DOHH2 (cell line): Measurements from ENCODE around the gene SLK.

Experiments used
- H3F3A ChIP-seq: fragments of 200-600 bp; sonication (generic), shearing (Covaris generic); 2 replicates; pipeline ENCODE4 v1.6.0; 2016; ENCODE audit warnings: antibody characterized with exemption, mild to moderate bottlenecking; ENCODE audit not compliant: control insufficient read depth, insufficient read depth
- H3K27ac ChIP-seq: fragments of 200-600 bp; sonication (generic); 2 replicates; pipeline ENCODE4 v1.5.1; 2014; ENCODE audit warnings: low read depth, mild to moderate bottlenecking, low read length, moderate library complexity
- H3K27me3 ChIP-seq: fragments of 200-600 bp; sonication (generic); 2 replicates; pipeline ENCODE4 v1.6.1; 2014; ENCODE audit warnings: mild to moderate bottlenecking, low read length, mixed read lengths; ENCODE audit not compliant: control insufficient read depth
- H3K36me3 ChIP-seq: fragments of 200-600 bp; sonication (generic); 2 replicates; pipeline ENCODE4 v1.6.1; 2014; ENCODE audit warnings: mild to moderate bottlenecking, low read length, moderate library complexity, mixed read lengths; ENCODE audit not compliant: control insufficient read depth
- H3K4me1 ChIP-seq: fragments of 200-600 bp; sonication (generic); 2 replicates; pipeline ENCODE4 v1.6.1; 2014; ENCODE audit warnings: mild to moderate bottlenecking, low read length, mixed read lengths; ENCODE audit not compliant: control insufficient read depth
- H3K4me2 ChIP-seq: fragments of 200-600 bp; sonication (generic); 2 replicates; pipeline ENCODE4 v1.6.0; 2014; ENCODE audit warnings: mild to moderate bottlenecking, low read length, moderate library complexity
- H3K4me3 ChIP-seq: fragments of 200-600 bp; sonication (generic); 2 replicates; pipeline ENCODE4 v1.5.1; 2014; ENCODE audit warnings: mild to moderate bottlenecking, low read length, mixed read lengths
- H3K79me2 ChIP-seq: fragments of 200-600 bp; sonication (generic); 2 replicates; pipeline ENCODE4 v1.6.1; 2014; ENCODE audit warnings: mild to moderate bottlenecking, low read length, mixed read lengths; ENCODE audit not compliant: control insufficient read depth
- H3K9me2 ChIP-seq: fragments of 200-600 bp; sonication (generic); replicated peaks from 2 replicates; pipeline ENCODE4 v1.6.1; 2014; ENCODE audit warnings: mild to moderate bottlenecking, low read length, mixed read lengths; ENCODE audit not compliant: control insufficient read depth
- H3K9me3 ChIP-seq: fragments of 200-600 bp; sonication (generic); 2 replicates; pipeline ENCODE4 v1.6.1; 2014; ENCODE audit warnings: antibody characterized with exemption, low read length, mixed read lengths; ENCODE audit not compliant: control insufficient read depth, insufficient read depth
- H4K20me1 ChIP-seq: fragments of 200-600 bp; sonication (generic); 2 replicates; pipeline ENCODE4 v1.6.0; 2014; ENCODE audit warnings: low read depth, mild to moderate bottlenecking, antibody characterized with exemption, low read length, moderate library complexity; ENCODE audit not compliant: control insufficient read depth, insufficient read depth
- CTCF ChIP-seq: fragments of 200-600 bp; sonication (generic); IDR thresholded peaks from one replicate; pipeline ENCODE4 v1.5.1; 2014; ENCODE audit warnings: antibody characterized with exemption, mild to moderate bottlenecking, low read depth, low read length; ENCODE audit not compliant: poor library complexity, severe bottlenecking
- EZH2phosphoT487 ChIP-seq: fragments of 200-600 bp; sonication (generic); IDR thresholded peaks from 2 replicates; pipeline ENCODE4 v1.6.1; 2017; ENCODE audit warnings: borderline replicate concordance, mild to moderate bottlenecking, antibody characterized with exemption, low read length, moderate library complexity, mixed read lengths

Gene SLK

GRCh38 chr10:104028823-104029520 is 62.0 kb downstream of the SLK start:
- no peaks in the 10 kb centered on the region for H3K9me2 ChIP-seq

GRCh38 chr10:104029521-104029860 is 62.6 kb downstream of the SLK start:
- H3K9me2 ChIP-seq = no peaks in the 10 kb centered on the region
- no peak for TF ChIP-seq EZH2phosphoT487
- no peak for TF ChIP-seq CTCF
- H3K79me2 ChIP-seq = no peaks in the 10 kb centered on the region
- no peak overlapping the region for H3K4me2 ChIP-seq
- H3K4me1 ChIP-seq = no peaks in the 10 kb centered on the region
- no peaks in the 10 kb centered on the region for H4K20me1 ChIP-seq
- no peak overlapping the region for H3K27ac ChIP-seq
- H3K27me3 ChIP-seq = no peaks in the 10 kb centered on the region
- no peaks in the 10 kb centered on the region for H3K9me3 ChIP-seq
- H3K36me3 ChIP-seq = peaks cover 18% of the 10 kb centered on the region
- no peak overlapping the region for H3K4me3 ChIP-seq
- H3F3A ChIP-seq = no peaks in the 10 kb centered on the region

More at GRCh38 chr10:104028823-104029520, 62.0 kb downstream of the SLK start:
- no peaks in the 10 kb centered on the region for H3K27me3 ChIP-seq
- H3K9me3 ChIP-seq = no peaks in the 10 kb centered on the region
- peaks cover 24% of the 10 kb centered on the region for H3K36me3 ChIP-seq
- H3K27ac ChIP-seq = no peak overlapping the region
- no peak for TF ChIP-seq CTCF
- no peak for TF ChIP-seq EZH2phosphoT487
- no peaks in the 10 kb centered on the region for H3F3A ChIP-seq
- H3K4me3 ChIP-seq = no peak overlapping the region
- H3K4me2 ChIP-seq = no peak overlapping the region
- H3K79me2 ChIP-seq = no peaks in the 10 kb centered on the region
- H4K20me1 ChIP-seq = no peaks in the 10 kb centered on the region
- no peaks in the 10 kb centered on the region for H3K4me1 ChIP-seq

- H3K4me2 ChIP-seq = no peak overlapping the region
- no peaks in the 10 kb centered on the region for H3K9me2 ChIP-seq
- no peaks in the 10 kb centered on the region for H3K79me2 ChIP-seq
- H3F3A ChIP-seq = no peaks in the 10 kb centered on the region
- H4K20me1 ChIP-seq = no peaks in the 10 kb centered on the region
- H3K4me3 ChIP-seq = no peak overlapping the region
- H3K9me3 ChIP-seq = no peaks in the 10 kb centered on the region
- H3K27me3 ChIP-seq = no peaks in the 10 kb centered on the region
- H3K36me3 ChIP-seq = peaks cover 4% of the 10 kb centered on the region
- no peak overlapping the region for H3K27ac ChIP-seq
- no peaks in the 10 kb centered on the region for H3K4me1 ChIP-seq
- no peak for TF ChIP-seq CTCF
- TF ChIP-seq EZH2phosphoT487 = no peak
Observed at GRCh38 chr10:104031631-104032030, 64.7 kb downstream of the SLK start.
